GM23338 (cell line): ENCODE data around the gene ALKAL2. TPM values are rescaled to one million over a fixed set of nuclear protein-coding genes. Genes with fewer than 3 reads are reported as not detected.

Experiments
- ATAC-seq: fragments of 200-7000 bp; cut with Tn5 transposase; 3 replicates; pipeline ENCODE4 v1.9.1; 2020
- DNase-seq: peaks from one replicate; pipeline ENCODE4 v3.0.0-alpha.2; 2015; ENCODE audit warnings: low spot score
- H2AFZ ChIP-seq: fragments of 200-600 bp; sonication (generic); 2 replicates; pipeline ENCODE4 v1.8.0; 2016; ENCODE audit warnings: antibody characterized with exemption, mild to moderate bottlenecking, moderate library complexity
- H3F3A ChIP-seq: fragments of 200-600 bp; sonication (generic); replicated peaks from 2 replicates; pipeline ENCODE4 v1.8.0; 2017; ENCODE audit warnings: antibody characterized with exemption, mixed run types, low read depth
- H3K27ac ChIP-seq: fragments of 200-600 bp; sonication (generic); 2 replicates; pipeline ENCODE4 v1.6.1; 2016; ENCODE audit warnings: low read depth
- H3K27me3 ChIP-seq: fragments of 200-600 bp; sonication (generic); 2 replicates; pipeline ENCODE4 v1.8.0; 2016; ENCODE audit warnings: mild to moderate bottlenecking, mixed run types, moderate library complexity; ENCODE audit not compliant: insufficient read depth
- H3K36me3 ChIP-seq: fragments of 200-600 bp; sonication (generic); 2 replicates; pipeline ENCODE4 v1.8.0; 2016; ENCODE audit warnings: mild to moderate bottlenecking; ENCODE audit not compliant: insufficient read depth
- H3K4me1 ChIP-seq: fragments of 200-600 bp; sonication (generic); 2 replicates; pipeline ENCODE4 v1.8.0; 2016; ENCODE audit warnings: mild to moderate bottlenecking, moderate library complexity; ENCODE audit not compliant: insufficient read depth
- H3K4me2 ChIP-seq: fragments of 200-600 bp; sonication (generic); 2 replicates; pipeline ENCODE4 v1.7.1; 2017; ENCODE audit warnings: mixed run types
- H3K4me3 ChIP-seq: fragments of 200-600 bp; sonication (generic); 2 replicates; pipeline ENCODE4 v1.6.1; 2016; ENCODE audit warnings: mixed run types
- H3K79me2 ChIP-seq: fragments of 200-600 bp; sonication (generic); replicated peaks from 2 replicates; pipeline ENCODE4 v1.8.0; 2017; ENCODE audit warnings: mild to moderate bottlenecking; ENCODE audit not compliant: insufficient read depth
- H3K9me2 ChIP-seq: fragments of 200-600 bp; sonication (generic); 2 replicates; pipeline ENCODE4 v1.8.0; 2017; ENCODE audit not compliant: insufficient read depth
- H4K20me1 ChIP-seq: fragments of 200-600 bp; sonication (generic); replicated peaks from 2 replicates; pipeline ENCODE4 v1.8.0; 2017; ENCODE audit warnings: mild to moderate bottlenecking; ENCODE audit not compliant: insufficient read depth
- H3K27ac Mint-ChIP-seq: 2 replicates; pipeline ENCODE4 v1.8.0; 2020; ENCODE audit warnings: inconsistent platforms, mild to moderate bottlenecking, moderate library complexity, mixed read lengths
- H3K27me3 Mint-ChIP-seq: 3 replicates; pipeline ENCODE4 v1.8.0; 2022; ENCODE audit warnings: low read depth, mild to moderate bottlenecking, moderate library complexity, mixed read lengths, inconsistent platforms; ENCODE audit not compliant: insufficient read depth, poor library complexity
- H3K36me3 Mint-ChIP-seq: 3 replicates; pipeline ENCODE4 v1.8.0; 2021; ENCODE audit warnings: low read depth, mild to moderate bottlenecking, inconsistent platforms, moderate library complexity, mixed read lengths
- H3K4me1 Mint-ChIP-seq: 3 replicates; pipeline ENCODE4 v1.8.0; 2020; ENCODE audit warnings: mild to moderate bottlenecking, inconsistent platforms, mixed read lengths
- H3K4me3 Mint-ChIP-seq: 3 replicates; pipeline ENCODE4 v1.8.0; 2021; ENCODE audit warnings: moderate library complexity, mild to moderate bottlenecking, inconsistent platforms, mixed read lengths
- H3K9me3 Mint-ChIP-seq: 3 replicates; pipeline ENCODE4 v1.8.0; 2020; ENCODE audit warnings: moderate library complexity, mild to moderate bottlenecking, inconsistent platforms, mixed read lengths
- CREB1 ChIP-seq: fragments of 250-450 bp; sonication (Bioruptor Pico); IDR thresholded peaks from 2 replicates; pipeline ENCODE4 v1.5.0; 2020; ENCODE audit warnings: low read depth, mild to moderate bottlenecking, moderate library complexity
- EZH2 ChIP-seq: fragments of 200-600 bp; sonication (generic); IDR thresholded peaks from one replicate; pipeline ENCODE4 v1.8.0; 2017; ENCODE audit warnings: antibody characterized with exemption, mild to moderate bottlenecking, low read depth; ENCODE audit not compliant: unreplicated experiment
- EZH2phosphoT487 ChIP-seq: fragments of 200-600 bp; sonication (generic); IDR thresholded peaks from one replicate; pipeline ENCODE4 v1.8.1; 2018; ENCODE audit warnings: antibody characterized with exemption; ENCODE audit not compliant: unreplicated experiment
- JUNB ChIP-seq: IDR thresholded peaks from one replicate; pipeline ENCODE4 v1.6.1; 2016; ENCODE audit warnings: antibody characterized with exemption; ENCODE audit not compliant: unreplicated experiment
- NANOG ChIP-seq: IDR thresholded peaks from 2 replicates; pipeline ENCODE4 v1.6.1; 2016; ENCODE audit warnings: antibody characterized with exemption, borderline replicate concordance
- POLR2AphosphoS5 ChIP-seq: IDR thresholded peaks from 2 replicates; pipeline ENCODE4 v1.6.1; 2016; ENCODE audit warnings: antibody characterized with exemption, low read depth
- STAT1 ChIP-seq: IDR thresholded peaks from one replicate; pipeline ENCODE4 v1.6.1; 2016; ENCODE audit warnings: antibody characterized with exemption; ENCODE audit not compliant: unreplicated experiment
- ZNF114 ChIP-seq: fragments of 250-450 bp; sonication (Bioruptor Pico); IDR thresholded peaks from 2 replicates; pipeline ENCODE4 v1.5.0; 2020; ENCODE audit warnings: mild to moderate bottlenecking, moderate library complexity
- ZNF331 ChIP-seq: fragments of 250-450 bp; sonication (Bioruptor Pico); IDR thresholded peaks from 2 replicates; pipeline ENCODE4 v1.5.0; 2020; ENCODE audit warnings: low read depth, mild to moderate bottlenecking, moderate library complexity
- polyA plus RNA-seq: library from polyadenylated mRNA; unstranded; fragments of >200 nt; fragmentation: Nextera tagmentation; extraction: Ambion mirVana; gene quantifications from 2 replicates; pipeline ENCODE4 v1.2.1, GENCODE V29; 2016
- total RNA-seq: library from RNA; depleted of rRNA; stranded (reverse); fragments of >200 nt; shearing (Covaris generic); gene quantifications from 2 replicates; pipeline ENCODE4 v1.2.3, GENCODE V29; 2014
- TF ChIP-seq, protein P1 (sequence below), 2 experiments: fragments of 200-600 bp in 1 of 2; sonication (generic) in 1 of 2; conservative IDR thresholded peaks; 2 replicates each; pipeline versions ENCODE4 v1.5.1 to v1.6.1; 2016 to 2017; ENCODE audit warnings: antibody characterized with exemption in 2 of 2, low read depth in 2 of 2, mild to moderate bottlenecking in 2 of 2, moderate library complexity in 1 of 2
- TF ChIP-seq, protein P2 (sequence below): IDR thresholded peaks from one replicate; pipeline ENCODE4 v1.6.1; 2018; ENCODE audit warnings: antibody characterized with exemption; ENCODE audit not compliant: unreplicated experiment
- TF ChIP-seq, protein P3 (sequence below): IDR thresholded peaks from 2 replicates; pipeline ENCODE4 v1.6.1; 2016; ENCODE audit warnings: antibody characterized with exemption
- TF ChIP-seq, protein P4 (sequence below): fragments of 250-450 bp; sonication (Bioruptor Pico); IDR thresholded peaks from 2 replicates; pipeline ENCODE4 v1.5.0; 2020; ENCODE audit warnings: mild to moderate bottlenecking, moderate library complexity

Gene ALKAL2
- total and polyA plus RNA-seq, 2 experiments from 2014 or later: 6.4 to 12.1 TPM

DNA sequence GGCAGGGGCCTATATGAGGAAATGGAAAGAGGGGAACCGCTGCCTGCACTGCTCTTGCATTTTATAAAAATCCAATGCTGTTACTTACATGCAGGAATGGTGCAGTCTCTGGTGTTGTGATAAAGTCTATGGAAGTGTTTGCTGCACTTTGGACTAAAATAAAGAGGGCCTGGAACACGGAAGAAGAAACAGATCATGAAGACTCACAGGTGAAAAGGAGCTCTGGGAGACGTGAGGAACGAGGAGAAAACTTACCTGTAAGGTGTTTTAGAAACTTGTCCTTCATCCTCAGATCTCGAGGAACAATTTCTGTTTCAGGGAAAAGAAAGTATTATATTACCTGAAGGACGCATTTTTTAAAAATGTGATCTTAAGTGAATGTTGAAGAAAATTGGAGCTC, 1.9 kb downstream of the ALKAL2 start:
- TF ChIP-seq CREB1 (CRISPR knock-in tag): no peak
- TF ChIP-seq ZNF331 (CRISPR knock-in tag): no peak
- no peak for TF ChIP-seq EZH2phosphoT487
- no peak for TF ChIP-seq ZNF114
- TF ChIP-seq STAT1: no peak
- TF ChIP-seq, protein P1, sequence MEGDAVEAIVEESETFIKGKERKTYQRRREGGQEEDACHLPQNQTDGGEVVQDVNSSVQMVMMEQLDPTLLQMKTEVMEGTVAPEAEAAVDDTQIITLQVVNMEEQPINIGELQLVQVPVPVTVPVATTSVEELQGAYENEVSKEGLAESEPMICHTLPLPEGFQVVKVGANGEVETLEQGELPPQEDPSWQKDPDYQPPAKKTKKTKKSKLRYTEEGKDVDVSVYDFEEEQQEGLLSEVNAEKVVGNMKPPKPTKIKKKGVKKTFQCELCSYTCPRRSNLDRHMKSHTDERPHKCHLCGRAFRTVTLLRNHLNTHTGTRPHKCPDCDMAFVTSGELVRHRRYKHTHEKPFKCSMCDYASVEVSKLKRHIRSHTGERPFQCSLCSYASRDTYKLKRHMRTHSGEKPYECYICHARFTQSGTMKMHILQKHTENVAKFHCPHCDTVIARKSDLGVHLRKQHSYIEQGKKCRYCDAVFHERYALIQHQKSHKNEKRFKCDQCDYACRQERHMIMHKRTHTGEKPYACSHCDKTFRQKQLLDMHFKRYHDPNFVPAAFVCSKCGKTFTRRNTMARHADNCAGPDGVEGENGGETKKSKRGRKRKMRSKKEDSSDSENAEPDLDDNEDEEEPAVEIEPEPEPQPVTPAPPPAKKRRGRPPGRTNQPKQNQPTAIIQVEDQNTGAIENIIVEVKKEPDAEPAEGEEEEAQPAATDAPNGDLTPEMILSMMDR (conservative IDR thresholded peaks at IDR 0.05; ENCODE audit: low read depth in 2 of 2): no peak
- TF ChIP-seq, protein P2, sequence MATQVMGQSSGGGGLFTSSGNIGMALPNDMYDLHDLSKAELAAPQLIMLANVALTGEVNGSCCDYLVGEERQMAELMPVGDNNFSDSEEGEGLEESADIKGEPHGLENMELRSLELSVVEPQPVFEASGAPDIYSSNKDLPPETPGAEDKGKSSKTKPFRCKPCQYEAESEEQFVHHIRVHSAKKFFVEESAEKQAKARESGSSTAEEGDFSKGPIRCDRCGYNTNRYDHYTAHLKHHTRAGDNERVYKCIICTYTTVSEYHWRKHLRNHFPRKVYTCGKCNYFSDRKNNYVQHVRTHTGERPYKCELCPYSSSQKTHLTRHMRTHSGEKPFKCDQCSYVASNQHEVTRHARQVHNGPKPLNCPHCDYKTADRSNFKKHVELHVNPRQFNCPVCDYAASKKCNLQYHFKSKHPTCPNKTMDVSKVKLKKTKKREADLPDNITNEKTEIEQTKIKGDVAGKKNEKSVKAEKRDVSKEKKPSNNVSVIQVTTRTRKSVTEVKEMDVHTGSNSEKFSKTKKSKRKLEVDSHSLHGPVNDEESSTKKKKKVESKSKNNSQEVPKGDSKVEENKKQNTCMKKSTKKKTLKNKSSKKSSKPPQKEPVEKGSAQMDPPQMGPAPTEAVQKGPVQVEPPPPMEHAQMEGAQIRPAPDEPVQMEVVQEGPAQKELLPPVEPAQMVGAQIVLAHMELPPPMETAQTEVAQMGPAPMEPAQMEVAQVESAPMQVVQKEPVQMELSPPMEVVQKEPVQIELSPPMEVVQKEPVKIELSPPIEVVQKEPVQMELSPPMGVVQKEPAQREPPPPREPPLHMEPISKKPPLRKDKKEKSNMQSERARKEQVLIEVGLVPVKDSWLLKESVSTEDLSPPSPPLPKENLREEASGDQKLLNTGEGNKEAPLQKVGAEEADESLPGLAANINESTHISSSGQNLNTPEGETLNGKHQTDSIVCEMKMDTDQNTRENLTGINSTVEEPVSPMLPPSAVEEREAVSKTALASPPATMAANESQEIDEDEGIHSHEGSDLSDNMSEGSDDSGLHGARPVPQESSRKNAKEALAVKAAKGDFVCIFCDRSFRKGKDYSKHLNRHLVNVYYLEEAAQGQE: no peak
- TF ChIP-seq, protein P3, sequence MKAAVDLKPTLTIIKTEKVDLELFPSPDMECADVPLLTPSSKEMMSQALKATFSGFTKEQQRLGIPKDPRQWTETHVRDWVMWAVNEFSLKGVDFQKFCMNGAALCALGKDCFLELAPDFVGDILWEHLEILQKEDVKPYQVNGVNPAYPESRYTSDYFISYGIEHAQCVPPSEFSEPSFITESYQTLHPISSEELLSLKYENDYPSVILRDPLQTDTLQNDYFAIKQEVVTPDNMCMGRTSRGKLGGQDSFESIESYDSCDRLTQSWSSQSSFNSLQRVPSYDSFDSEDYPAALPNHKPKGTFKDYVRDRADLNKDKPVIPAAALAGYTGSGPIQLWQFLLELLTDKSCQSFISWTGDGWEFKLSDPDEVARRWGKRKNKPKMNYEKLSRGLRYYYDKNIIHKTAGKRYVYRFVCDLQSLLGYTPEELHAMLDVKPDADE: no peak
- no peak for TF ChIP-seq JUNB
- no peak for TF ChIP-seq EZH2
- no peak for TF ChIP-seq POLR2AphosphoS5
- no peak for TF ChIP-seq NANOG
- TF ChIP-seq, protein P4, sequence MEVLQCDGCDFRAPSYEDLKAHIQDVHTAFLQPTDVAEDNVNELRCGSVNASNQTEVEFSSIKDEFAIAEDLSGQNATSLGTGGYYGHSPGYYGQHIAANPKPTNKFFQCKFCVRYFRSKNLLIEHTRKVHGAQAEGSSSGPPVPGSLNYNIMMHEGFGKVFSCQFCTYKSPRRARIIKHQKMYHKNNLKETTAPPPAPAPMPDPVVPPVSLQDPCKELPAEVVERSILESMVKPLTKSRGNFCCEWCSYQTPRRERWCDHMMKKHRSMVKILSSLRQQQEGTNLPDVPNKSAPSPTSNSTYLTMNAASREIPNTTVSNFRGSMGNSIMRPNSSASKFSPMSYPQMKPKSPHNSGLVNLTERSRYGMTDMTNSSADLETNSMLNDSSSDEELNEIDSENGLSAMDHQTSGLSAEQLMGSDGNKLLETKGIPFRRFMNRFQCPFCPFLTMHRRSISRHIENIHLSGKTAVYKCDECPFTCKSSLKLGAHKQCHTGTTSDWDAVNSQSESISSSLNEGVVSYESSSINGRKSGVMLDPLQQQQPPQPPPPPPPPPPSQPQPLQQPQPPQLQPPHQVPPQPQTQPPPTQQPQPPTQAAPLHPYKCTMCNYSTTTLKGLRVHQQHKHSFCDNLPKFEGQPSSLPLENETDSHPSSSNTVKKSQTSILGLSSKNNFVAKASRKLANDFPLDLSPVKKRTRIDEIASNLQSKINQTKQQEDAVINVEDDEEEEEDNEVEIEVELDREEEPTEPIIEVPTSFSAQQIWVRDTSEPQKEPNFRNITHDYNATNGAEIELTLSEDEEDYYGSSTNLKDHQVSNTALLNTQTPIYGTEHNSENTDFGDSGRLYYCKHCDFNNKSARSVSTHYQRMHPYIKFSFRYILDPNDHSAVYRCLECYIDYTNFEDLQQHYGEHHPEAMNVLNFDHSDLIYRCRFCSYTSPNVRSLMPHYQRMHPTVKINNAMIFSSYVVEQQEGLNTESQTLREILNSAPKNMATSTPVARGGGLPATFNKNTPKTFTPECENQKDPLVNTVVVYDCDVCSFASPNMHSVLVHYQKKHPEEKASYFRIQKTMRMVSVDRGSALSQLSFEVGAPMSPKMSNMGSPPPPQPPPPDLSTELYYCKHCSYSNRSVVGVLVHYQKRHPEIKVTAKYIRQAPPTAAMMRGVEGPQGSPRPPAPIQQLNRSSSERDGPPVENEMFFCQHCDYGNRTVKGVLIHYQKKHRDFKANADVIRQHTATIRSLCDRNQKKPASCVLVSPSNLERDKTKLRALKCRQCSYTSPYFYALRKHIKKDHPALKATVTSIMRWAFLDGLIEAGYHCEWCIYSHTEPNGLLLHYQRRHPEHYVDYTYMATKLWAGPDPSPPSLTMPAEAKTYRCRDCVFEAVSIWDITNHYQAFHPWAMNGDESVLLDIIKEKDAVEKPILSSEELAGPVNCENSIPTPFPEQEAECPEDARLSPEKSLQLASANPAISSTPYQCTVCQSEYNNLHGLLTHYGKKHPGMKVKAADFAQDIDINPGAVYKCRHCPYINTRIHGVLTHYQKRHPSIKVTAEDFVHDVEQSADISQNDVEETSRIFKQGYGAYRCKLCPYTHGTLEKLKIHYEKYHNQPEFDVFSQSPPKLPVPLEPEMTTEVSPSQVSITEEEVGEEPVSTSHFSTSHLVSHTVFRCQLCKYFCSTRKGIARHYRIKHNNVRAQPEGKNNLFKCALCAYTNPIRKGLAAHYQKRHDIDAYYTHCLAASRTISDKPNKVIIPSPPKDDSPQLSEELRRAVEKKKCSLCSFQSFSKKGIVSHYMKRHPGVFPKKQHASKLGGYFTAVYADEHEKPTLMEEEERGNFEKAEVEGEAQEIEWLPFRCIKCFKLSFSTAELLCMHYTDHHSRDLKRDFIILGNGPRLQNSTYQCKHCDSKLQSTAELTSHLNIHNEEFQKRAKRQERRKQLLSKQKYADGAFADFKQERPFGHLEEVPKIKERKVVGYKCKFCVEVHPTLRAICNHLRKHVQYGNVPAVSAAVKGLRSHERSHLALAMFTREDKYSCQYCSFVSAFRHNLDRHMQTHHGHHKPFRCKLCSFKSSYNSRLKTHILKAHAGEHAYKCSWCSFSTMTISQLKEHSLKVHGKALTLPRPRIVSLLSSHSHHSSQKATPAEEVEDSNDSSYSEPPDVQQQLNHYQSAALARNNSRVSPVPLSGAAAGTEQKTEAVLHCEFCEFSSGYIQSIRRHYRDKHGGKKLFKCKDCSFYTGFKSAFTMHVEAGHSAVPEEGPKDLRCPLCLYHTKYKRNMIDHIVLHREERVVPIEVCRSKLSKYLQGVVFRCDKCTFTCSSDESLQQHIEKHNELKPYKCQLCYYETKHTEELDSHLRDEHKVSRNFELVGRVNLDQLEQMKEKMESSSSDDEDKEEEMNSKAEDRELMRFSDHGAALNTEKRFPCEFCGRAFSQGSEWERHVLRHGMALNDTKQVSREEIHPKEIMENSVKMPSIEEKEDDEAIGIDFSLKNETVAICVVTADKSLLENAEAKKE (CRISPR knock-in tag): no peak
- H3F3A ChIP-seq: peaks cover 15% of the 10 kb centered on the region
- H3K27me3 ChIP-seq: peaks cover 48% of the 10 kb centered on the region
- H3K27me3 Mint-ChIP-seq: peaks cover 35% of the 10 kb centered on the region
- H3K4me1 ChIP-seq: peaks cover 43% of the 10 kb centered on the region
- H3K36me3 ChIP-seq: 0 out of 2 replicates have a peak, but pooled peaks cover 6% of the 10 kb centered on the region
- H3K79me2 ChIP-seq: no peaks in the 10 kb centered on the region
- H3K27ac ChIP-seq: no peak overlapping the region
- no peaks in the 10 kb centered on the region for H3K9me2 ChIP-seq
- no peaks in the 10 kb centered on the region; the same call in 1 of the 2 replicates for H4K20me1 ChIP-seq
- no peak overlapping the region for H2AFZ ChIP-seq
- no peak for DNase-seq
- no peaks in the 10 kb centered on the region; the same call in 2 of the 3 replicates for H3K9me3 Mint-ChIP-seq
- peaks cover 13% of the 10 kb centered on the region; the same call in 2 of the 3 replicates for H3K36me3 Mint-ChIP-seq
- no peak overlapping the region for H3K27ac Mint-ChIP-seq
- H3K4me2 ChIP-seq: peak overlapping the region; percentile 84
- peak overlapping the region; percentile 65 for H3K4me3 ChIP-seq
- peak overlapping the region; percentile 23 for H3K4me3 Mint-ChIP-seq
- no peak for ATAC-seq
- H3K4me1 Mint-ChIP-seq: peaks cover 42% of the 10 kb centered on the region
